ENCODE data around the gene EXOC4.

The EXOC4 gene

DNA sequence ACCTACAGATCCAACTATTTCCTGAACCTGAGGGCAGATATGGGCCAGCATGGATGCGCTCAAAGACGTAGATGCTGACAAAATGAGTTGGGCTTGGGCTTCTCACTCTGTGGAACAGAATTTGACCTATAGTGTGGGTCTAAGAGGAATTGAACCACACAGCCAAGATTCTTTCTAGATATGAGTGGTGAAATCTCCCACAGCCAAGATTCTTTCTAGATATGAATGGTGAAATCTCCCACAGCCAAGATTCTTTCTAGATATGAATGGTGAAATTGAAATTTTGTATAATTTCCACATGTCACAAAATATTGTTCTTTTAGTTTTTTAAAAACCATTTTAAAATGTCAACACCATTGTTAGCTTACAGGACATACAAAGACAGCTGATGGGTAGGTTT is 658.8 kb downstream of the EXOC4 start:
- DNase-seq = no peak

DNA sequence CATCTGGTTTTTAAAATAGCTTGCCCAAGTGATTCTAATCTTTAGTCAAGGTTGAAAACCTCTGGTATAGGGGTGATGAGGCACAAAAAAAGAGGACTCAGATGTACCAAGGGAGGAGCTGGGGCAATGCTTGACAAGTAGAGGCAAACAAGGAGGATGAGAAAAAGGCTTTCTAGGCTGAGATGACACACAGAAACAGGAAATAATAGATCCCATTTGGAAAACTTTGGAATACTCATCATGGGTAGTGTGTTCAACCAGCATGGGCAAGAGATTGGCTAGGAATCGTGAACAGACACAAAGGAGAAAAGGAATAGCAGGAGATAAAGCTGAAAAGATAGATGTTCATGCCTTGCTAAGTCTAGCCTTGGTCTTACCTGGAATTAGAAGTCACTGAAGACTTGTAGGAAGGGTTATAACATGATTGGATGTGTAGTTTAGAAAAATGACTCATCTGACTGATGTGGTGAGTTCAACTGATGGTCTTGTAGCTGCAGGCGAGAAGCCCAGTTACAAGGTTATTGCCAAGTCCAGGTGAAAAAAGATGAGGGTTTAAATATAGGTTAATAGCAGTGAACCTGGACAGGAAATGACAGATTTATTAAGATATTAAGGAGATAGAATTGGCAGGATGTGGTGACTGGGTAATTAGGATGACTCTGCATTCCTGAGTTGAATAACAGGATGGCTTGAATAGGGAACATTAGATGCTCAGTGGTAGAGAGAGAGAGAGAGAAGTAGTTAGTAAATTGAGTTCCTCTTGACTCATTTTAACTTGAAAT is 660.2 kb downstream of the EXOC4 start:
- DNase-seq = no peak

DNA sequence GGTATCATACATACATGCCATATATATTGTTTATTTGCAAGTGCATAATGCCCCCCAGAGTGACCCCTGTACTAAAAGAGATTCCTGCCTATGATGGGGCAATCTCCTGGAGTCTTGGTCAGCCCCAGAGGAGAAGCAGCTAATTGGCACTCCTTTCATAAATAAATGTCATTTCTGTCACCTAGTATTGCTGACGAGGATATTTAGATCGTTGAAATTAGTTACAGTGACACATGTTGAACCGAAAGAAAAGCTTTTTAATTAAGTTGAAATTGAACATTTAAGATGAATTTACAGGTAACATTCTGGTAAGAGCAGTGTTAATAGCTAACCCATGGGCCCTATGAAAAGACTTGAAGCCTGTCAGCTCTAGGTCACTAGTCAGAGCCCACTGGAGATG is 663.7 kb downstream of the EXOC4 start:
- no peak for DNase-seq

DNA sequence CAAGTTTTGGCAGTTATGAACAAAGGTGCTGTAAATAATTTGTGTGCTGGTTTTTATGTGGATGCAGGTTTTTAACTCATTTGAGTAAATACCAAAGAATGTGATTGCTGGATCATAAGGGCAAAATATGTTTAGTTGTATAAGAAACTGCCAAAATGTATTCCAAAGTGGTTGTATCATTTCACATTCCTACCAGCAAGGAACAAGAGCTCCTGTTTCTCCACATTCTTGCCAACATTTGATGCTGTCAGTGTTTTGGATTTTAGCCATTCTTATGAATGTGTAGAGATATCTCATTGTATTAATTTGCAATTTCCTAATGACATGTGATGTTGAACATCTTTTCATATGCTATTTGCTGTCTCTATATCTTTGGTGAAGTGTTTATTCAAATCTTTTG is 666.9 kb downstream of the EXOC4 start:
- no peak for DNase-seq

DNA sequence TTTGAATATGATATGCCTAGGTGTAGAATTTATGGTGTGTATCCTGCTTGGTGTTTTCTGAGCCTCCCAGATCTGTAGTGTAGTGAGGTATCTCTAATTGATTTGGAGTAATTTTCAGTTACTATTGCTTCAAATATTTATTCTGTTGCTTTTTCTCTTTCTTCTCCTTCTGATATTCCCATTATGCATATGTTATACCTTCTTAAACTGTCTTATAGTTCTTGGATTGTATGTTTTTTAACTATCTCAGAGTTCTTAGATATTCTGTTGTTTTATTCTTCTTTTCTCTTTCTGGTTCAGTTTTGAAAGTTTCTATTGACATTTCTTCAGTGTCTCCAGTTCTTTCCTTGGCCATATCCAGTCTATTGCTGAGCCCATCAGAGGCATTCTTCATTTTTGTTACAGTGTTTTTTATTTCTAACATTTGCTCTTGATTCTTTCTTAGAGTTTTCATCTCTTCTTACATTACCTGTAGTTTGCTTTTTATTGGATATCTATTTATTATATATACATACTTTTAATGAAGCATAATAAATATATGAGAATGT is 668.8 kb downstream of the EXOC4 start:
- DNase-seq = no peak

DNA sequence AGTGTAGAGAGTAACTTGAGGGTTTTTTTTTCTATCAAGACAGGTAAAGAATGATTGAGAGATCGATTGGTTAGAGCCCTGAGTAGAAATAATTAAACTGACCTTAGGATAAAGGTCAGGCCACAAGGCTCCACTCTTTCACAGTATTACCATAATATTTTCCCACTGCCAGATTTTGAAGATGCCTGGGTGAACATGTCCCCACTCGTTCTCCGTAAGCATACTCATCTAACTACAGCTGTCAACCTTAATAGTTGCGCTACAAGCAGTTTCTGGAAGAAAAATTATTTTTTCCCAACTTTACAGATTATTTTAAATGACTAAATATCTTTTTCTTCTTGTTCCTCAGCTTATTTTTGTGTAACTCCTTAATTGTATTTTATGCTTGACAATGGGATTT is 671.1 kb downstream of the EXOC4 start:
- no peak for DNase-seq

DNA sequence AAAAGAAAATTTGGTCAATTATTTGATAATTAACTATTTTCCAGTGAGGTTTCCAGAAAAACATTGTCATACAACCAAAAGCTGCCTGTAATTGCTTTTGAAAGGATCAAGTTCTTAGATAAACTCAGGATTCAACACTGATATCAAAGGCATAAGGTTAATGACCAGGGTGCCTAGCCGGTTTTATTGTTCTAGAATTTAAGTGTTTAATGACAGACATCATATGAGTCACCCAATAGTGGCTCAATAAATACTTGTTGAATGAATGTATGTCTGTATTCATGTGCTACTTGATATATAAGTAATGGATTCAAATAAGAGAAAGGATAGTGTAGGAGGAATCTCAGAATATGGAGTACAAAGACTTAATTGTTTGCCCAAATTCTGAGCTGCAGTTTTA is 678.2 kb downstream of the EXOC4 start:
- no peak for DNase-seq

DNA sequence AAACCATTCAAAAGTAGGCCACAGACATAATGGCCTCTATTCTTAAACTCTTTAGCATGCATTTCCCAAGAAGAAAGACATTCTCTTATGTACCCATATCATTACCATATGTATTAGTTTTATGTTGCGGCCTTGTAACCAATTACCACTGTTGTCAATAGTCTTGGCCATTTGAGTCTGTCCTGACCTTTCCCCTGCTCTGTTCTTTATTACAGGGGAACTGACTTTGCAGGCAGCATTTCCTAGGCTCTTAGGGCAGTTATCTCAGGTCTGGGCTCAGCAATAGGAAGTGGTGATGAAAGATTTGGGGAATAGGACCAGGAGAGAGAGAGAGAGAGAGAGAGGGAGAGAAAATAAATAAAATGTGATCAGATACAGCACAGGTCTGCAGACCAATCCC is 679.7 kb downstream of the EXOC4 start:
- DNase-seq = no peak

DNA sequence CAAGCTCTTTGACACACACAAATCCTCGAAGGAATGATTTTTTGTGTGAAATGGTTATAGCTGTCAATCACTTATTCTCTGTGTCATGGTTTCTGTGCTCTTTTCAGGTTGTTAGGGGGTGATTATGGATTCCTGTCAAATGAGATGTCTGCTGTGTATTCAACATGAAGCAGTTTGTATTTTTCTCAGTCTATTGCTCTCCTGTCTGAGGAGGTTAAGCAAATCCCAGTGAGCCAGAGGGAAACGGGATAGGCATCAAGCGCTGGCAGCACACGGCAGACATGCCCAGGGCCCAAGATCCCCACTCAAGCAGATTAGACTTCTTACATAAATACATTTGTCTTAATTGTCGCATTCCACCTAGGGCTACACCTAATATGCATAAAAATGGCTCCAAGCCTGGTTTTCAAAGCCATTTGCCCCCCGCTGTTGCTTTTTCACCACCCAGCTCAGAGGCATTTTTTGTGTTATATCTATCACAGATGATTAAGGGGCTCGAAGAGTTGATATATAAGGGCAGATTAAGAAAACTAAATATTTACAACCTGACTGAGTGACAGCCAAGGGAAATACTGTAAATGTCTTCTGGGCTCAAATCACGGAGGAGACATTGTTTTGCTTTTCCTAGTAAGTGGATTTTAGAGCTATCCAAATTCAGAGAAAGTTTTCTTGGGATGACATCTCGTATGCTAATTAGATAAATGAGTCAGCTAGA is 681.5 kb downstream of the EXOC4 start:
- peak; percentile 55 for DNase-seq

DNA sequence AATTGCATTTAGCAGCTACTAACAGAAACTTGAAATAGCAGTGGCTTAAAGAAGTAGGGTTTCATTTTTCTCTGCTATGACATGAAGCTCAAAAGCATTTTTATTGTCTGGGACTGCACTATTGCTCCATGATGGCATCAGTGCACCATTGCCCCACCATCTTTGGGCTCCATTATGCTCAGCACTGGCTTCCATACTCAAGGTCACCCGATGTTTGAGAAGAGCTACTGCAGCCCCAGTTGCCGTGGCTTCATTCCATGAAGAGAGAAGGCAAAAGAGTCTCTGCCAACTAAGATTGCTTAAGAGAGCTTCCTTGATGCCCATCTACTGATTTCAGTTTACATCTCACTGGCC is 682.1 kb downstream of the EXOC4 start:
- DNase-seq = no peak

DNA sequence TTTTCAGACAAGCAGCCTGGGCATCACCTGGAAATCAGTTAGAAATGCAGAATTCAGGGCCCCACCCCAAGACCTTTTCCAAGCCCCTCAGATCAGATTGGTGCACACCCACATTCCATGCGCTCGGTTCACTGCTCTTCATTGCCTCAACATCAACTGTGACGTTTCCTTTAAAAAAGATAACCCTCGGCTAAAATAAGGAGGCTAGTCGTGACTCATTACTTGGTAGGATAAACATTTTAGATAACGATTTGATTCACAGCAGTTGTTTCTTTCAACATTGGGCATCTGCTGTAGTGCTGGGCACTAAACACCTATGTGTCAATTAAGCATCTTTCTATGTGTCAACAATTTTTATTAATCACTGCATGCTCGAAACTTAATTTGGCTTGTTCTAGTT is 683.2 kb downstream of the EXOC4 start:
- no peak for DNase-seq

DNA sequence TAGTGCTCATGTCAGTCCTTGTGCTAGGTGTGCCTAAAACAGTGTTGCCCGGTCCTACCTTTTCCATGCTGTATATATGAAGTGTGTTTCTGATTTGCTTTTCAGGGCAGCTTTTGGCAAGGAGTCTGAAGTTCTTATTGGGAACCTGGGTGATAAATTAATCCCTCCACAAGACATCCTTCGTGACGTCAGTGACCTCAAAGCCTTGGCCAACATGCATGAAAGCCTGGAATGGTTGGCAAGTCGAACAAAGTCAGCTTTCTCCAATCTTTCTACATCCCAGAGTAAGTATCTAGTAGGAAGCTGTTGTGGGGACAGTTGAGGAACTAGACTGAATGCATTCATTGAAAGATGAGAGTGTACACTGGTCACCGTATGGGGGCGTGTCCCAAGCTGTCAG is 684.9 kb downstream of the EXOC4 start:
- no peak for DNase-seq

DNA sequence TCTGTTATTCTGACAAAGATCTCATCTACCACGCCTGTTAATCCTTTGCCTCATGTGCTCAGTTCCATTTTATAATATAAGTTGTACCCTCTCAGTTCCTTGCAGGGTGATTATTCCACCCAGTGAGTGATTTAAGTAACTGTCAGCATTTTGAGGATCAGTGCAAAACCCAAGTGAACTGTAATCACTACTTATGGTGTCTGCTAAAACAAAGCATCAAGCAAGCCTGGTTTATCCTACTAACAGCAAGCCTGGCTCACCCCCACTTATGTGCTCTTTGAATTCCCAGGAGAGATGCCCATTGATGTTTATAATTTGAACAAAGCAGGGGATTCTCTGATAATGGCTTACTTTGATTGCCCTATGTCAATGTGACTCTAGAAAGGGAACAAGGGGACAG is 687.5 kb downstream of the EXOC4 start:
- peak; percentile 75 for DNase-seq

DNA sequence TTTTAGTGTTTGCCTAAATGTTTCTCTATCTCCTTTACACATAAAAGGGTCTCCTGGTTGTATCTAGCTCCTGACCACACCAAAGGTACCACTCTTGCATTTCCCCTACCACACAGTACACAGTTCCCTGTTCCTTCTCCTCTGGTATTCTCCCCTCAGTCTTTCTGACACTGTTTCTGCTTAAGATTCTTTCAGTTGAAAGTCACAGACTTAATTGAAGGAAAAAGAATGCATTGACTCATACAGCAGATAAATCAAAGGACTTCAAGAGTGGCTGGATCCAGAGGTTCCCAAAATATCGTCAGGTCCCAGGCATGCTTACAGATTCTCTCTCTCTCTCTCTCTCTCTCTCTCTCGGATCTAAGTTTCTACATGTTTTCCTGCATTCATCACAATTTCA is 688.6 kb downstream of the EXOC4 start:
- DNase-seq = no peak

DNA sequence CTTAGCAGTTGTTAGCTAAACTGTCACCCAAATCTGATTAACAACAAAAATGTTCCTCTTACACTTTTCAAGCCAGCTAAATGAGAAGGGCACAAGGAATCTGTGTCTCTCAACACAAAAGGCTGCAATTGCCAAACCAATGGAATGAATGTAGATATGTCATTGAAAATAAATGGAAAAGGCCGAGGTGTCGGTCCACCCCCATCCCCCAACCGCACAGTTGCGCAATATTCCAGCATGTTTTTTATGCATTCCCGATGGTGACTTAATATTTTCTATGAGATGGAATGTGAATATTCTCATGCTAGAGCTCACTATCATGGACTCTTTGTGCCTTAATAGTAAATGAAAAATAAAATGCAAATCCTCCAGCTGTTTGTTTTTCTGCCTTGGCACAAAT is 692.6 kb downstream of the EXOC4 start:
- no peak for DNase-seq

DNA sequence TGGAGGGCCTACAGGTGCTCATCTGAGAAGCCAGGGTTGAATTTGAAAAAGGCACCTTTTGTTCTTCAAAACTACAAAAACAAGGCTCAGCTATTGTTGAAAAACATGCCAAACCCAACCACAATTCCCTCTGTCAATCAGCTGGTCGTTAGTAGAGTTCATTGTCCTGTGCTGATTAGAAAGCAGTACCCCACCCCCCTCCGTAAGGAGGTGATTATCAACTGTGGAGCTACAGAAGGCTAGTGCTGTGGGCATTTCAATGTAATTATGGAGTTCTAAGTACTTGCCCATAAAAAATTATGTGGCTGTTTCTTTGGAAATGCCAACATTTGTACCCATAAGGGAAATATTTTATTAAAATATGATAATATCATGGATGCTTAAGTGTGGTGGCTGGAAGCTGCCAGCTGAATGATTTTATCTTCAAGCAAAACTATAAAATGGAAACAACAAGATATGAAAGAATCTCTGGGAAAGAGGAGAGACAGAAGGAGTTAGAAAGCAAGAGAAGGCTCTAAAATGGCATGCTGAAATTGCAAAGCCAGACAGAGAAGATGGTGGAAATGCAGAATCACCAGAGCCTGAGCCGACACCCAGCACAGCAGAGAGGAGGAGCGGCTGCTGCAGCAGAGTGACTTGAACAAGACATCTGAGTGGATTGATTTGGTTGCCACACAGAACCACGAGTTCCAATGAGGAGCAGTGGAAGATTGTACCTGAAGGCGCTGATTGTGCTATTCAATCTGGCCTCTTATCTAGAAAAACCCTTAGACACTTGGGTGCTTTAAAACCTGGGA is 694.8 kb downstream of the EXOC4 start:
- no peak for DNase-seq

DNA sequence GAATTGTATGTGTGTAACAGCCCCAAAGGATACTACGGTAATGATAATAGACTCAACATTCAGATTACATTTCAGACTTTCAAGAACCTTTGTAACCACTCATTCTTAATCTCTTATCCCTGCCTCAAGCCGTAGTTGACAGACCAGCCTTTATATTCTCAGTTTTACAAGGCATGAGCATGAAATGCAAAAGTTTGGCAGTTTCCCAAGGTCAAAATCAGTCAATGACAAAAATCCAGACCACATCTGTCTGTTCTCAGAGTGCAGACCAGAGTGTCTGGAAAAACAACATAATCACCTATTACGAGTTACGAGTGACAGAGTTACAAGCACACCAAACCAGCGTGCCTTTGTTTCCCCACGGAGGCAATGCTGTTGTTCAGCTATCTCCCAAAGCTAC is 695.7 kb downstream of the EXOC4 start:
- DNase-seq = no peak

DNA sequence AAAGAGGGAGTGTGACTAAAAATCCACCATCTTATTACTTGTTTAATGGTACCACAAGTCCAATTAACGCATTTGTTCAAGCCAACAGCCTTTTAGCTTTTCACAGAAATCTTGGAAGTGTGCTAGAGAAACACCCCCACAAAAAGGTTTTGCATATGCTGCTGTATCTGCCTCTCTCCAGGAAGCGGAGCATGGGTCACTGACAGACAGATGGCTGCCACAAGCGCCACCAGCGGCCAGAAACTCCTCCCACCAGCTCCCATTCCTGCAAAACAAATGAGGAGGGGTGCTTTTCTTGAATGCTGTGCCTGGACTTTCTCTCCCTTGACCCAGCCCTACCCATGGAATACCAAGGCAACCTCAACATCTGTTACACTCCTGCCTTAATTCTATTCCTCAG is 698.0 kb downstream of the EXOC4 start:
- DNase-seq = no peak

DNA sequence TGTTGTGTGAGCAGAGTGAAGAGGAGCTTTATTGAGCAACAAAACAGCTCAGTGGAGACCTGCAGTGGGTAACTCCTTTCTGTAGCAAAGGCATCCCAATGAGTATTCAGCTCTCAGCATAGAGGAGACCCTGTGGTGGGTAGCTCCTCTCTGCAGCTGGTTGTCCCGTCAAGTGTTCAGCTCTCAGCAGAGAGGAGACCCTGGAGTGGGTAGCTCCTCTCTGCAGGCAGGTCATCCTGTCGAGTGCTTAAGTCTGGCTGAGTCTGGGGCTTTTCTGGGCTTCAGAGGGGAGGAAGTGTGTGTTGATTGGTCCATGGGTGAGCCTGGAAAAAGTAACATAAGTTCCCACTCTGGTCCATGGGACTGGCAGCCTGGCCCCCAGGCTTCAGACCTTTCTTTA is 702.3 kb downstream of the EXOC4 start:
- DNase-seq = no peak

DNA sequence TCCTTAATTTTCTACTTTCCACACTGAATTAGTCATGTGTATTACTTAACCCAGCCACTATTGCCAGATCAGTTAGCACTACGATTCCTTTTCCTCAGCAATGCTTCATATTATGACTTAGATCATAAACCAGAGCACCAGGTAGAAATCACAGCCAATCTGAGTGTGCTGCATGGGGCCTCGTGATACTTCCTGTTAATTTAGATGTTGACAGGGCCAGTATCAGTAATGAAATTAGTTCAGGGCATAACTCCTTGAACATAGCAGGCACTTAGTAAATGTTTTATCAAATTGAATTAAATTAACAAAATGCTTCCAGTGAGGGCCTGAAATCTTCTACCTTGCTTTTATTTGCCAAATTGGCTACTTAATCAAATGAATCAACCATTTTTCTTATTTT is 705.0 kb downstream of the EXOC4 start:
- no peak for DNase-seq

DNA sequence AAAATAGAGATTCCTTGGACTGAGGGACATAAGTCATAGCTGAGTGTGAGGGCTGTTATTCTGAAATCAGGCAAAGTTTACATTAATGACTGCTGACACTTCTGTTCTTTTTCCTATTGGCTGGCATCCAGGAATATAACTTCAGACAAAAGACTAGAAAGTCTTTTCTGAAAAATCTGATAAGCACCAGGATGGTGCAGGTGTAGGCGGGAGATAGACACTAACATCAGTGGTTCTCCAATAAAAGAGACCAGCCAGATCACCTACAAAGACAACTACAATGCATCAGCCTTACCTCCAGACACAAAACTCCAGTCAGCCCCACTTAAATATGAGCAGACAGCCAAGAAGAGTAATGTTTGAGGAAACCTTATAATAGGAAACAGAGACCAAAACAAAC is 705.9 kb downstream of the EXOC4 start:
- DNase-seq = no peak

DNA sequence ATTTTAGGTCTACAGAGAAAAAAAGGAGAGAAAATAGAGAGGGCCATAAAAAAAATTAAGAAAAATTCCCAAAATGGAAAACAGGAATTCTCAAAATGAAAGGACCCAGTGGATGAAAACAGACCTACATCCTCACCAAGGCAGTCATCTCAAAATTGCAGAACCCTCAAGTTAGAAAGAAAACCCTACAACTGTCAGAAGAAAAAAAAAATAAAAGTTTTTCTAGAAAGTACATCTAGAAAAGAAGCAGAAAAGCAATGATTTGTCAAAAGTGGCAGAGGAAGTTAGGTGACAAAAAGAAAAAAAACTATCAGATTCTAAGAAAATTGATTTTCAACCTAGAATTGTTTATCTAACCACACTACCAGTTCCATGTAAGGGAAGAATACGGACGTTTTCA is 706.6 kb downstream of the EXOC4 start:
- DNase-seq = no peak

DNA sequence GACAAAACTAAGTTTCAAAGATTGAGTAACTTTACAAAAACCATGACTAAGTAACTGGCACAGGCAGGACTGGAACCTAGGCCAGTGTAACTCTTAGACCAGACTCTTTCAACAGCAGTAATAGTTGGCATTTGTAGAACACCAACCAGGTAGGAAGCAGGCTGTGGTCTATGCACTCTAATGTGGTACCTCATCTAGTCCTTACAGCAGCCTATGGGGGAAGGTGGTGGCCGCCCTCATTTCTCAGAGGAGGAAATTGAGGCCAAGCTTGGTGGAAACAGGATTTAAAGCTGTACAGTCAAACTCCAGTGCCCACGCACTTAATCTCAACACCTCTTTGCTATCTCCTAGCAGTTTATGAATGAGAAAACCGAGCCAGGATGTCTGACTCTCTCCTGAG is 708.8 kb downstream of the EXOC4 start:
- no peak for DNase-seq

DNA sequence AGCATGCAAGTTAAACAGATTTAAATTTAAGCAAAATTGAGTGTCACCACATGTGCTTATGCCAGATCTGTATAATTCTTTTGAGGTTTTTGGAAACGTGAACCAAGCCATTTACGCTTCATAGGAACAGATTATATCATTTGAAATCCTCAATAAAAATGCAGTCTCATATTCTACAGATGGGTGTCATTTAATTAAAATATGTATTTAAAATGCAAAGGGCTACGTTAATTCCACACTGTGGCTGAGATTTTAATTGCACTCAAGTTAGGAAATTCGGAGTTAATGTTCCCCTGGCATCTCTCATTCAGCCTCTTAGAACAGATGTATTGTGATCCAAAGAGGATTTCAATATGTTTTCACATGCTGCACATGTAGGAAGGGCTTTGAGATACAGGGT is 709.8 kb downstream of the EXOC4 start:
- DNase-seq = no peak
